GM19193 (cell line): ENCODE data around the gene ANK2.

ENCODE experiments used
- POLR2A ChIP-seq: IDR thresholded peaks from 4 replicates; pipeline ENCODE4 v1.6.1; 2011; ENCODE audit not compliant: insufficient read depth, insufficient read length; ENCODE audit errors: extremely low read depth

ANK2 gene

GRCh38 chr4:113181289-113182007 lies 132.0 kb downstream of the ANK2 start:
- TF ChIP-seq POLR2A = no peak

- no peak for TF ChIP-seq POLR2A
Measured at GRCh38 chr4:113183032-113183605, 133.7 kb downstream of the ANK2 start.

- no peak for TF ChIP-seq POLR2A
Measured at GRCh38 chr4:113186913-113187312, 137.5 kb downstream of the ANK2 start.

GRCh38 chr4:113187358-113187757 lies 137.9 kb downstream of the ANK2 start:
- TF ChIP-seq POLR2A = no peak

GRCh38 chr4:113189546-113189945 lies 140.1 kb downstream of the ANK2 start:
- no peak for TF ChIP-seq POLR2A

- TF ChIP-seq POLR2A = no peak
Measured at GRCh38 chr4:113209153-113209552, 159.7 kb downstream of the ANK2 start.

GRCh38 chr4:113209652-113210320 lies 160.3 kb downstream of the ANK2 start:
- TF ChIP-seq POLR2A = no peak

GRCh38 chr4:113212613-113213012 lies 163.2 kb downstream of the ANK2 start:
- TF ChIP-seq POLR2A = no peak

GRCh38 chr4:113221990-113222389 lies 172.5 kb downstream of the ANK2 start:
- TF ChIP-seq POLR2A = no peak

- no peak for TF ChIP-seq POLR2A
Measured at GRCh38 chr4:113222471-113222870, 173.0 kb downstream of the ANK2 start.

- TF ChIP-seq POLR2A = no peak
Measured at GRCh38 chr4:113223001-113223400, 173.5 kb downstream of the ANK2 start.

- TF ChIP-seq POLR2A = no peak
Measured at GRCh38 chr4:113232194-113232593, 182.7 kb downstream of the ANK2 start.

GRCh38 chr4:113236916-113237315 lies 187.5 kb downstream of the ANK2 start:
- TF ChIP-seq POLR2A = no peak

GRCh38 chr4:113243312-113243711 lies 193.9 kb downstream of the ANK2 start:
- TF ChIP-seq POLR2A = no peak

GRCh38 chr4:113248320-113248719 lies 198.9 kb downstream of the ANK2 start:
- TF ChIP-seq POLR2A = no peak

GRCh38 chr4:113255628-113256027 lies 206.2 kb downstream of the ANK2 start:
- TF ChIP-seq POLR2A = no peak
